GM12892 (cell line): ENCODE results near the gene CXADR.

ENCODE experiments used
- POLR2A ChIP-seq: IDR thresholded peaks from 2 replicates; pipeline ENCODE4 v1.6.1; 2011; ENCODE audit warnings: low read depth, low read length, control low read depth
- POLR2AphosphoS5 ChIP-seq: IDR thresholded peaks from 2 replicates; pipeline ENCODE4 v1.6.1; 2011; ENCODE audit warnings: low read depth, low read length, control low read depth

DNA sequence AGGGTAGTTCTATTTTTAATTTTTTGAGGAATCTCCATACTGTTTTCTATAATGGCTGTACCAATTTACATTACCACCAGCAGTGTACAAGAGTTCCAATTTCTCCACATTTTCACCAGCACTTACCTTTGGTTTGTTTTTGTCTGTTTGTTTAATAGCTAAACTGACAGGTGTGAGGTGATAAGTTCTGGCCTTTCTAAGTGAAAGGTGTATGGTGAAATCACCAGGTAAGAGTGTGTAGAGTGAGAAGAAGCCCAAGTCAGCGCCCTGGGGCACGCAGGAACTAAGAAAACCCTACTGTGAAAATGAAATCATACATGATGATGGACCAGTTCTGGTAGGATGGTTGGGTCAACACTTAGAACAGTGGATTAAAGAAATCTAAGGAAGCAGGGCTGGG, 65.3 kb downstream of the CXADR start:
- TF ChIP-seq POLR2AphosphoS5 (no peak), POLR2A (no peak)
